ENCODE results near the gene S100A16.
"Not testable (repeated sequence)": the region's sequence is repeated elsewhere in the genome, so short reads cannot be mapped to it uniquely, and the experiment has no call there.

GRCh38 chr1:153562021-153562420, 50.9 kb downstream of the S100A16 start:
- not testable (repeated sequence) for TF ChIP-seq CTCF (conservative IDR thresholded peaks at IDR 0.05 in 1 of 2, IDR thresholded peaks at IDR 0.05 in 1 of 2; ENCODE audit: low read depth in 1 of 2, low read length in 2 of 2); EZH2 (IDR thresholded peaks at IDR 0.05; ENCODE audit: low read length, missing control alignments)
